ENCODE results near the gene CTBP1. TPM values are rescaled to one million over a fixed set of nuclear protein-coding genes. Genes with fewer than 3 reads are reported as not detected.
"Not testable (repeated sequence)": the region's sequence is repeated elsewhere in the genome, so short reads cannot be mapped to it uniquely, and the experiment has no call there.

Gene CTBP1
- polyA plus RNA-seq (2014; cell fraction: cytosol; rRNA removed): 176 and 237 TPM in 2 replicates
- 231 and 361 TPM in 2 replicates for polyA plus RNA-seq (2014; cell fraction: nucleus; rRNA removed)

DNA sequence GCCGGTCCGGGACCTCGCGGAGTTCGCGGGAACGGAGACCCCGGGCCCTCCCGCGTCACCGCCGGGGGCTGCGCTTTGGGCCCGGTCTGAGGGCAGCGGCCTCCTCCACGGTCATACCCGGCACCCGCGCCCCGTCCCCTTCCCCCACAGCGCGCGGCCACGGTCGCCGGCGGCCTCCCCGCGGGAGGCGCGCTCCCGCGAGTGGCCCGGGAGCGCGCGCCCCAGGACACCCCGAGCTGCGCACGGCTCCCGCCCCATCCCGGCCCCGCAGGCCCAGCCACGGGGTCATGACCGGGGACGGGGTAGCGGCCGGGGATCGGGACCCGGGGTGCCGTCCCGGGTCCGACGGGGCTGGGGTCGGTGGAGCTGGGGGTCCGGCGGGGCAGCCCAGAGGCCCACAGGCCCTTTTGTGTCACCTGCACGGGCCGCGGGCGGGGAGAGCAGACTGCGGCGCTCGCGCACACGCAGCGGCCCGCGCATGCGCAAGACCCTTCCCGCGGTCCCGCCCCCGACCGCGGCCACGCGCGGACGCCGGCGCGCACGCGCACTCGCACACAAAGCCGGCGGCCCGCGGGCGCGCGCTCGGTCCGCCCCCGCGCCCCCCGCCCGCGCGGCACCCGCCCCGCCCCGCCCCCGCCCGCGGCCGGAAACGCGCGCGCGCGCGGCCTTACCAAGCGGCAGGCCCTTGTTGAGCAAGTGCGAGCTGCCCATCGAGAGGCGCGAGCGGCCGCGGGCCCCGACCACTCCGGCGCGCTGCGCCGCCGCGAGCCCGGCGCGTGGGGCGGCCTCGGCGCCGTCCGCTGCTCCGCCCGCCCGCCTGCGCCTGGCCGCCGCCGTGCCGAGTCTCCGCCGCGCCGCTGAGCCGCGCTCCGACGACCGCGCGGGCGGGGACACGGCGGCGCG lies at the start of gene CTBP1:
TSS of gene CTBP1 (minus strand) at position 886 of the 903 bp plus-strand sequence. CDS start 7,799 bp downstream, outside the sequence.
- peak; percentile 71 for DNase-seq (ENCODE audit: low spot score)

DNA sequence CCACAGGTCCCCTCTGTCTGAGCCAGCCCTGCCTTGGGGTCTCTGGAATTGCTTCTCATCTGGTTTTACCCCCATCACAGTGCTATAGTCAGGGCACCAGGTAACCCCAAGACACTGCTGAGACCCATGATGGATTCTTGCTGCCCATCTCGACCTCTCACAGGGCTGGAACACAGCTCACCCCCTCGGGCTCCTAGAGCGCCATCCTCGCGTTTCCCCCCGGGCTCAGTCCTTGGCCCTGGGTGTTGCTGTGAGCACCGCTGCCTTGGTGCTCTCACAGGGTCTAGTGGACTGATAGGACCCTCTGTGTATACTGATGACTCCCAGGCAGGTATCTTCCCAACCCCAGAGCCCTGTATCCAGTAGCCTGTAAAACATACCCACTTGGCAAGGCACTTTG lies 49.5 kb upstream of the CTBP1 start:
- no peak for DNase-seq (ENCODE audit: low spot score)

DNA sequence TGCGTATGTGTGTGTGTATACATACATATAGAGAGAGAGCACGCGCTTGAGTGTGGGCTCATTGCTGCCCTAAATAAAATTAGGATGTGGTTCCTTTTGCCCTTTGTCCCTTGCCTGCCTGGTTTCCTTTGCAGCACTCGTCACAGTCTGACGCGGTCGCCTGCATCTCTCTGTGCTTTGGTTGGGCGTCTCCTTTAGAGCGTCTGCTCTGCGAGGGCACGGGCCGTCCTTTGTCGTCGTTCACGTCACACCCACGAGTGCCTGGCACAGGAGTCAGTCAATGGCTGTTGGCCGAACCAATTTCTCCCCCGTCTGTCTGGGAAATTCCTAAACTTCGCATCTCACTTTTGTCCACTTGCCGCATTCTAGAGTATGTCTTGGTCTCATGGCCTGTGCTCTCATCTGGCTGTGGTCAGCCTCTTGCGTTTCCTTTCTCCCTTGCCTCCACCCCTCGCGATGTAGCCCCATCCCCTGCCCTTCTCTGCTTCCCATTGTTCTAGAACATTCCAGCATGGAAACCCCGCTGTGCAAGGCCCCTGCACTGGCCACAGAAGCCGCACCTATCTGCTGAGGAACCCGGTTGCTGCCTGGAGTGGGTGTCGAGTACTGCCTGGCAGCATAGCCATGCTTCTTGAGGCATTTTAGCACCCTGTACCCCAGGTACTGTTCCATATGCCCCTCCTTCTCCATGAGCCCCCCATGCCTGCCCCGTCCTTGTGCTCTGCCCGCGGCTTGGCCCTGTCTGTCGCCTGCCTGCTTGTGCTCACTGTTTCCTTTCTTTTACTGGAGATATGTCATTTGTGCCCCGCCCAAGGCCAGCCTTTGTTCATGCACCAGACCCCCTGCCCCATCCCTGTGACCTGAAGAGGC lies 48.8 kb upstream of the CTBP1 start:
- no peak for DNase-seq (ENCODE audit: low spot score)

DNA sequence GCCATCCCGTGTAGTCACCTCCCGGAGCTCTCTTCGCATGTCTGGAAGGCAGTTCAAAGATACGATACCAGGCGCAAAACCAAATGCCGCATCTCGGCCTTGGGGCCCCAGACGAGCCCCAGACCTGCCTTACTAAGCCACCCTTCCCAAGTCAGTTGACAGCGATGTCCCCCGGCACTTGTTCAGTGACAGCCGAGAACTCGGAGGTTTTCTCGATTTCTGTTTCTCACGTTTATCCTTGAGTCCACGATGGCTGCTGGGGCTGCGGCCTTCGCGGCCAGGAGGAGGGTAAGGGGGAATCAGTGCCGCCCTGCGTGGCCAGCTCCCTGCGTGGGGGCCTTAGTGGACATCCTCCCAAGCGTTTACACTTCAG lies 48.1 kb upstream of the CTBP1 start:
- no peak for DNase-seq (ENCODE audit: low spot score)

DNA sequence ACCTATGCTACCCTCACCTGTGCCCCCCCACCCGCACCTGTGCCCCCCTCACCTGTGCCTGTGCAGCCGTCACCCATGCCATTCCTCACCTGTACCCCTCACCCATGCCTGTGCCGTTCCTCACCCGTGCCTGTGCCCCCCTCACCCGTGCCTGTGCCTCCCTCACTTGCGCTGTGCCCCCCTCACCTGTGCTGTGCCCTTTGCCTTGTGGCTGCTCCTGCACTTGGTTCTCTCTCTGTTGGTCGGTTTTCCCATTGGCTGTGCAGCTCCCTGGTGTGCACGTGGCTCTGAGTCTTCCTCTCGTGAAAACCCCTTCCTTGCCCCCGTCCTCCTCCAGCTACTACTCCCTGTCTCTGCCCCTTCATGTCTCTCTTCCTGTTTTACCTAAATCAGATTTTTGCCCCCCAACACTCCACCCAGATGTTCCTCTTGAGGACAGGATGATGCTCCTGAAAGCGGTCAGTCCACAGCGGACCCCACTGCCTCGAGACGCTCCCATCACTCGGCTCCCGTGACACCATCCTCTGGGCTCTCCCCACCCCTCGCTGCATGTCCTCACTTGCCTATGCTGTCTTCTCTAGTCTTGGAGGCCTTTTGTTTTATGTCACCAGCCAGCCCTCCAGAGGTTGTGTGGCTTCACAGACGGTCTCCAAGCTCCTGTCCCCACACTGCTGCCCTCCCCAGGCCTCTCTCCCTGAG lies 47.5 kb upstream of the CTBP1 start:
- DNase-seq (ENCODE audit: low spot score): no peak

DNA sequence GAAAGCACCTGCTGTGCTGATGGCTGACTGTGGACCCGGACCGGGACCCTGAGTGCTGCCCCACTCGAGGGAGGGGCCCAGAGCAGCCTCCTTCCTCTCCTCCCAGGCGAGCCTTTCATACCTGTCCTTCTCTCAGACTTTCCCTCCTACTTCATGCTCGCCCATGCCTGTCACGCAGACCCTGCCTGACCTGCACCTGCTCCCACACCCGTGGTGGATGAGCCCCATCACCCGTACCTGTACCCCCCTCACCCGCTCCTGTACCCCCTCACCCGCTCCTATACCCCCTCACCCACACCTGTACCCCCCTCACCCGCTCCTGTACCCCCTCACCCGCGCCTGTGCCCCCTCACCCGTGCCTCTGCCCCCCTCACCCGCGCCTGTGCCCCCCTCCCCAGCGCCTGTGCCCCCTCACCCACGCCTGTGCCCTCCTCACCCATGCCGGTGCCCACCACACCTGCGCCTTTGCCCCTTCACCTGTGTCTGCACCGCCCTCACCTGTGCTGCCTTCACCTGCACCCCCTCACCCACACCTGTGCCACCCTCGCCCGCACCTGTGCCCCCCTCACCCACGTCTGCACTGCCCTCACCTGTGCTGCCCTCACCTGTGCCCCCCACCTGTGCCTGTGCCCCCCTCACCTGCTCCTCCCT lies 46.6 kb upstream of the CTBP1 start:
- no peak for DNase-seq (ENCODE audit: low spot score)

DNA sequence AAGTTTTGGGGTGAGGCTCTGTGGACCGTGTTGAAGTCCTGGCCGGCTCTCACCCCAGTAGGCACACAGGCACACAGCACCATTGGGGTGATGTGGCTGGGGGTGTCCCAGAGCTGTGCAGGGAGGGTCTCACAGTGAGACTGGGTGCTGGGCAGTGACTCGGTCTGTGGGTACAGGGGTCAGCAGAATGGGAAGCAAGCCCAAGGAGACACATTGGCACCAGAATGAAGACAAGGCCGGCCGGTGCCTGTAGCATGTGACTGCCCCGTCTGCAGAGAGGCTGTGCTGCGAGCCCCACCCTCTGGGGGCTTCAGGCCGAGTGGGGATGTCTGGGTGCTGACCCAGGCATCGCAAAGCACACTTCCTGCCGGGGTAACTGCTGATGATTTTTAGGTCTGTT lies 46.0 kb upstream of the CTBP1 start:
- DNase-seq (ENCODE audit: low spot score): no peak

DNA sequence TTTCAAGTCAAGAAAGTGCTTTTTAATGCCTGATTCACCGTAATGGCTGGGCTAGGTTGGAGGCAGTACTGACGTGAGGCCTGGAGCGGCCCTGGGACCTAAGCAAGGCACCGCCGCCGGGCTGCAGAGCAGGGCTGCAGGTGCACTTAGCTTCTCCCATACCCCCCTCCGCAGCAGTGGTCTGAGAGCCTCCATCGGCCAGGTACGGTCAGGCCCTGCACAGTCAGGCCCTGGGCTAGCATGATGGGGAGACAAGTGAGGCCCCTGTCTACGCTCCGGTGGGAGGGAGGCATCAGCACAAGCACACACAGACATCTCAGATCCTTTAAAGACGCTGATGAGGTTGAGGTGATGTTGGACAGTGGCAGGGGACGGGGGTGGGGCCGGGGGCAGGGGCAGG lies 45.5 kb upstream of the CTBP1 start:
- DNase-seq (ENCODE audit: low spot score): no peak

DNA sequence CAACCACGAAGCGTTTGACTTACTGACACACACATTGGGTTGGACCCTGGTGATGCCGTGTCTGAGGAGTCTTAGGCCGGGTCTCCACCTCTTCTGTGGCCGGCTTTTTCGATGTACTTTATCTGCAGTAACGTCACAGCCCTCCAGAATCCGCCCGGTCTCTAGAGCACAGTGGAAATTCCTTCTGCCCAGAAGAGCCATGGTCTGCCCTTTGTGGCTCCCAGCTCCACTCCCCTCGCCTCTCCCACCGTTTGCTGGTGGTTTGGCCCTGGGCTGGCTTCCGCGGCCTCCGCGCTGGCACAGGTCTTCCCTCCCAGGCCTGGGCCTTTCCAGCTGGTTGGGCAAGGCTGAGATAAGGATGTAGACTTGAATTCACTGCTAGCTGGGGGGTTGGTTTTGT lies 45.1 kb upstream of the CTBP1 start:
- no peak for DNase-seq (ENCODE audit: low spot score)

DNA sequence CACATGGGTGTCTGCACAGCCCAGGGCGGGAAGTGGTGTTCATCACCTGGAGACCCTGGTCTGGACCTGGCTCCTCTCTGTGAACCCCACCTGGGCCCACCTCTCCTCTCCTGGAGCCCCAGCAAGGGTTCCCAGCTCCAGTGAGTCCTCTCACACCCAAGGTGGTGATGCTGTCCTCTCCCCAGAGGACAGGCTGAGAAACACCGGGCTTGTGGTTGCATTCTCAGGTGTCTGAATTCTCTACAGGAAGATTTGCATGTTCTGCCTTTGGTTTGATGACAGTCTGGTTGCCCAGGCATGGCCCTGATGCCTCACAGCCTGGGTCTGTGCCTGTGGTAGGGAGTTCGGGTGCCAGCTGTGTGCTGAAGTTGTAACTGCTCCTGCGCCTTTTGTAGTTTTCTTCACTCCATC lies 44.6 kb upstream of the CTBP1 start:
- DNase-seq (ENCODE audit: low spot score): no peak

DNA sequence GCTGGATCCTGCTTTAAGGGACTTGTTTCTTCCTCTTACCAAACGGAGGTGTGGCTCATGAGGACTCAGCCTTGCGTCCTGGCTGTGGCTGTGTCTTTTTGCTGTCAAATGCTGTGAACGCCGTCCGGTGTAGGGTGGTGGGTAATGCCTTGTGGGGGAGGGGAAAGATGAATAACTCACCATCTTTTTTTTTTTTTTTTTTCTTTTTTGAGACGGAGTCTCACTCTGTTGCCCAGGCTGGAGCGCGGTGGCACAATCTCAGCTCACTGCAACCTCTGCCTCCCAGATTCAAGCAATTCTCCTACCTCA lies 43.7 kb upstream of the CTBP1 start:
- DNase-seq (ENCODE audit: low spot score): not testable (repeated sequence)

DNA sequence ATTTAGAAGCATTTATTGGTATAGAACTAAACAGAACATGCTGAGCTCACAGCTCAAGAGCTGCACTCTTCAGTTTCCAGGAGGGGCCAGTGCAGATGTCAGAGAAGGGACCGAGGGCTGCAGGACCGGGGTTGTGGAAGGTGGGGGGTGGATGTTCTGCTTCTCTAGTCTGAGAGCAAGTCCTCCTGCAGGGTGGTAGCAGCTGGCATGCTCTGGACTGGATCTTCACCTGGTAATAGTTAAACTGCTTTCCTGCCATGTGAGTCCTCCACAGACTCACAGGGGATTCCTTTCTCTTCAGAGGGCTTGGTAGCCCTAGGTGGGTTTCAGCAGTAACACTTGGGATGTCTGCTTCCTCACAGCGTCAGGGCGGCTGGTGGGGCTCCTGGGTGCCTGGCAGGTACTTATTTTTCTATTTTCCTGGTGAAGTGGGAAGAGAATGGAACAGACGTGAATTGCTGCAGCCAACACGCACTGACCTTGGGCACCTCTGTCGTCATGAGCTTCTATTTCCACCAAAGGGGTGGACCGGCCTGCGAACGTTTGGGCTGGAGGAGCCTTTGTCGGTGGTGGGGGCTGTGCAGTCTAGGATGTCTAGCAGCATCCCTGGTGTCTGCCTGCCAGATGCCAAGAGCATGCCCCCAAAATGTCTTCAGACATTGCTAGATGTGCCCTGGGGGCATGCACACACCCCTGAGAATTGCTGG lies 43.2 kb upstream of the CTBP1 start:
- DNase-seq (ENCODE audit: low spot score): no peak

DNA sequence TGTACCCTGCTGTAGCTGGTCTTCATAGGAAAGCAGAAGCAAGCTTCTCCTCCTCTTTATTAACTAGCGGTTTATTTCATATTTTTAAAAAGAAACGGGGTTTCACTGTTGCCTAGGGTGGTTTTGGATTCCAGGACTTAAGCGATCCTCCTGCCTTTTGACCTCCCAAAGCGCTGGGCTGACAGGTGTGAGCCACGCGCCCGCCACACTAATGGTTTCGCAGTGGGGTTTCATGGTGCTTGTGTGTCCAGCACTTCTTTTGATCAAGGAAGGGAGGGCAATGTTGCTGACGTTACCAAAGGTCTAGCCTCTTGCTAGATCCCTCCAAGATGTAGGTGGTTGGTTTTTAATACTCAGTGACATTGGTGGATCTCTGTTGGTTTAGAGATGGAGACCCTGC lies 42.2 kb upstream of the CTBP1 start:
- DNase-seq (ENCODE audit: low spot score): no peak

DNA sequence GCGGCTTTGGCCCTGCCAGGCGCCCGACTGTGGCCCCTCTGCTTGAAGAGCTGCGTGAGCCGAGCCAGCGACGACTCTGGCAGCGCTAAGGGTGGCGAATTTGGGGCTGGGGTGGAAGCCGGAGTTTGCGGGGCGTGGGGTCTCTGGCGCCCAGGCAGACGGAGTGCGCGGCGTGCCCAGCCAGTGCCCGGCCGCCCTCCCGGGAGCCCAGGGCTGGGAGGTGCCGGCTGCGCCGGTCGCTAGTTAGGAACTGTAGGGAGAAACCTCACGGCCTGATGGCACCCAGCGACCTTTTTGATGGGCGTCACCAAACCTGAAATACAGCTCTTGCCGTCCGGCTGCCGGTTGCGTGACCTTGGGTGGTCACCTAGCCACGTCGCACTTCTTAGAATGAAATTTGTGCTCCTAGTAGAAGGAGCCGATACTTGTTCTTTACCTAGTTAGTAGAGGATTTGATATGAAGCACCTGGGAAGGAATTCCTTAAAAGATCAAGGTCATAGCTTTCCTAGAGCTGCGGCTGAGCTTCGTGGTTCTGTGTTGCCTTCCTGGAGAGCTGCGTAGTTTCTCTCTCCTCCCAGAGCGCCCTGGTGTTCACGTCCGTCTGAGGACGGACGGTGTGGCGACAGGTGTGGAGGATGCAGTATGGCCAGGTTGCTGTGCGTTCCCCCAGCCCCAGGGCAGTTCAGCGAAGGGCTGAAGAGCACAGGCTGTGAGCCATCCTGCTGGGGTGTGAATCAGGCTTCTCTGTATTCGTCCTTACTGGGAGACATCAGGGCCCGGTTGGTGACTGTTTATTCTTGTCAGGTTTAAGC lies 41.4 kb upstream of the CTBP1 start:
- no peak for DNase-seq (ENCODE audit: low spot score)

DNA sequence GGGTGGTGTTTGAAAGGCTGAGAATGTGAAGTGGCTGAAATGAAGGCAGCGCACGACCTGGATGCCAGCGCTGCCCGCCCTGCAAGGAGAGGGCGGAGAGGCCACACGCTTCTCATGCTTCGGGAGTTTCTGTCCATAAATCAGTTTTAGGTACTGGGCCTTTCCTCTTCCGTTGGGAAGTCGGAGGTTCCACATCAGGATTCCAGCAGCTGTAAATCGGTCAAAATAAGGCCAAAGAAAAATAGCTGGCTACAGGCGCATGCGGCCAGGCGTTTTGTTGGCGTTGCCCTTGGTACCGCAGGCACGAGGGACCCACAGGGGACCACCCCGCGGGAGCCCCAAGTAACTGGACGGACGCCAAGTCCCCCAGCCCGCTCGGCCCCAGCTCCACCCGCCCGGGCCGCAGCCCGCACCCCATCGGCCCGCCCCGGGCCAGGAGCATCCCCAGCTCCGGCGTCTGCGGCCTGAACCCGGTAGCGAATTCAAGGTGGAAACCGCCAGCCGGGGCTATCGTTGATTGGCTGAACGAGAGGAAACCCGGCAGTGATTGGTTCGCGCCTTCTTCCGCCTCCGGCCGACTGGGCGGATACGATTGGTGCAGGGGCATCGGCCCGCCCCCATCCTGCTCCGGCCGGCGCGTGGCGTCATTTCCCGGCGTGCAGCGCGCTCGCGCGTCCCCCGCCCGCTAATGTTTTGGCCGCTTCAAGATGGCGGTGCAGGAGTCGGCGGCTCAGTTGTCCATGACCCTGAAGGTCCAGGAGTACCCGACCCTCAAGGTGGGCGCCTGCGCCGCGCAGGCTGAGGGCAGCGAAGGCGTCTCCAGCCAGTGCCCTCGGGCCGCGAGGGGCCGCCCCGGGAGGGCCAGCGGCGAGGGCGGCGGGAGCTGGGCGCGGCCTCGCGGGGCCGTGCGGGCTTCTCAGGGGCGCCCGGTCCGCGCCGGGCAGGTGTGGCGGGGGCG lies 40.6 kb upstream of the CTBP1 start, which contains the start of gene MAEA:
TSS of gene MAEA (plus strand) at position 685 of the 958 bp plus-strand sequence. CDS start at position 708, 23 bp downstream.
- DNase-seq (ENCODE audit: low spot score): peak; percentile 94

DNA sequence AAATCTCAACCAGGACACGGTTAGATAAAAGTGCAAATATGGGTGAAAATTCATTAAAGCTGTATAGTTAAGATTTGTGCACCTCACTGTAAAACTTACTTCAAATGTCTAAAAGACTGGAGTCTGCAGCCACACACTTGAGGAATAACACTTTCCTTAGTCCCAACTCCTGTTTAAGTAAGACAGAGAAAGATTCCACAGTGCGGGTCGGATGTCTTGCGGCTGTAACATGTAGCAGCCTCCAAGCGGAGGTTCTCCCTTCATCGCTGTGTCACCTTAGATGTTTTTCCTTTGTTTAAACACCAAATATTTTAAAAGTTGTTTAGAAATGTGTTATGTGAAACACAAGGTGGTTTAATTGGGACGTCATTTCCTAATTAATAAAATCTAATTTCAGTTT lies 39.9 kb upstream of the CTBP1 start:
- no peak for DNase-seq (ENCODE audit: low spot score)

DNA sequence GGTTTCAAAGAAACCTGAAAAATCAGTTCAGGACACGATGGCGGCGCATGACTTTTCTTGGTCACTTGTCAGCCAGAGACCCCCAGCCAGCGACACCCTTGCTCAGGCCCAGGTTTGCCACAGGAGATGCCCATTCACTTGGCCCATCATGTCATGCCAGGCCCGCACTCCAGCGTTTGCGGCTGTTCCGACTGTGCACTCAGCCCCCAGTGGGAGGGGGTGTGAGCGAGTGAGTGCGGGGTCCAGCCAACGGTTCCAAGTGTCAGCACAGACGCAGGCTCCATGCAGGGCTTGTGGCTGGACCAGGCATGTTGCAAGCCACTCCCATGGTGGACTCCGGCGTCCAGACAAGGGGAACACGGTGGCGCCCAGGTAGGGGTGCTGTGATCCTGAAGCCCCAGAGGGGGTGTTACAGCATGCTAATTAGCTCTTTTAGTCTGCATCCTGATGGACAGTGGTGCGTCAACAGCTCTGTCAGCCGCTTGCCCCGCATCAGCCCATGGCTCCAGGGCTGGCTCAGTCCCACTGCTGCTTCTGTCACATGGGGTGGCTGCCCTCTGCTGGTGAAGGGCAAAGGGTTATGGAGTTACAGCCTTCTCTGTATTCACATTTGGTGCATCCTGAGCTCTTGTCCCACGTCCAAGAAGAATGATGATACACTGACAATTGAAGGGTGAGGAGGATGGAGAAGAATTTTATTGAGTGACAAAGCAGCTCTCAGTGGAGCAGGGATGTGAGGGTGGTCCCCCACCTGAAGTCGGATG lies 37.0 kb upstream of the CTBP1 start:
- DNase-seq (ENCODE audit: low spot score): peak; percentile 27

All from SK-N-DZ (cell line).